Thyroid gland (tissue), 4 donors: ENCODE data around the gene SPRYD7. TPM values are rescaled to one million over a fixed set of nuclear protein-coding genes. Genes with fewer than 3 reads are reported as not detected.
"Not testable (repeated sequence)": the region's sequence is repeated elsewhere in the genome, so short reads cannot be mapped to it uniquely, and the experiment has no call there.

Experiments
- DNase-seq, 2 donors: peaks; one replicate each; pipeline ENCODE4 v3.0.0-alpha.2; 2019
- H3K27ac ChIP-seq, 3 donors: fragments of 200-600 bp; sonication (generic); 1 replicate in 2 of 3; 2 replicates in 1 of 3; pipeline ENCODE4 v1.5.1; 2016 to 2019; ENCODE audit warnings: mild to moderate bottlenecking in 1 of 3, moderate library complexity in 1 of 3
- H3K27me3 ChIP-seq: fragments of 200-600 bp; sonication (generic); one replicate; pipeline ENCODE4 v1.5.1; 2019
- H3K36me3 ChIP-seq, 2 donors: fragments of 200-600 bp; sonication (generic); one replicate each; pipeline ENCODE4 v1.5.1; 2016 to 2019
- H3K4me1 ChIP-seq, 2 donors: fragments of 200-600 bp; sonication (generic); one replicate each; pipeline ENCODE4 v1.5.1; 2017 to 2019
- H3K4me3 ChIP-seq, 3 donors: fragments of 200-600 bp; sonication (generic); replicated peaks in 1 of 3; 1 replicate in 2 of 3; 2 replicates in 1 of 3; pipeline ENCODE4 v1.5.1; 2016; ENCODE audit warnings: mild to moderate bottlenecking in 1 of 3
- H3K9me3 ChIP-seq: fragments of 200-600 bp; sonication (generic); one replicate; pipeline ENCODE4 v1.5.1; 2017
- POLR2A ChIP-seq, 2 donors: fragments of 450-650 bp; IDR thresholded peaks; one replicate each; pipeline ENCODE4 v1.6.1; 2017; ENCODE audit warnings: antibody characterized with exemption in 2 of 2, mild to moderate bottlenecking in 2 of 2, moderate library complexity in 1 of 2
- WGBS, 2 donors: methylation state at CpG; one replicate each; pipeline ENCODE4 v1.1.5; 2017; 5-methylcytosine and 5-hydroxymethylcytosine counted together
- intact Hi-C: fragments of 100-400 bp; cut with DNase I; formaldehyde crosslinking; loops from one replicate; pipeline ENCODE4 v1.15.1; 2023
- total RNA-seq, 4 donors: library from RNA; depleted of rRNA; stranded (reverse); fragments of >200 nt; gene quantifications; one replicate each; pipeline ENCODE4 v1.2.3, GENCODE V29; 2016
- TF ChIP-seq, protein P1 (sequence below), 6 experiments: fragments of 200-600 bp in 3 of 6; fragments of 450-650 bp in 3 of 6; sonication (generic) in 3 of 6; IDR thresholded peaks; one replicate each; pipeline ENCODE4 v1.5.1; 2016 to 2019; ENCODE audit warnings: antibody characterized with exemption in 6 of 6, mild to moderate bottlenecking in 2 of 6, inconsistent platforms in 1 of 6, moderate library complexity in 1 of 6

SPRYD7 gene
- total RNA-seq, 4 donors from 2014 or later: 5.1 to 8.2 (median 5.9) TPM

- intact Hi-C loops: no loop called here
- H3K36me3 ChIP-seq: no peaks in the 10 kb centered on the region
- WGBS, 2 donors: 83 to 85% methylated on average over 3 of the region's 3 CpGs
- TF ChIP-seq, protein P1, sequence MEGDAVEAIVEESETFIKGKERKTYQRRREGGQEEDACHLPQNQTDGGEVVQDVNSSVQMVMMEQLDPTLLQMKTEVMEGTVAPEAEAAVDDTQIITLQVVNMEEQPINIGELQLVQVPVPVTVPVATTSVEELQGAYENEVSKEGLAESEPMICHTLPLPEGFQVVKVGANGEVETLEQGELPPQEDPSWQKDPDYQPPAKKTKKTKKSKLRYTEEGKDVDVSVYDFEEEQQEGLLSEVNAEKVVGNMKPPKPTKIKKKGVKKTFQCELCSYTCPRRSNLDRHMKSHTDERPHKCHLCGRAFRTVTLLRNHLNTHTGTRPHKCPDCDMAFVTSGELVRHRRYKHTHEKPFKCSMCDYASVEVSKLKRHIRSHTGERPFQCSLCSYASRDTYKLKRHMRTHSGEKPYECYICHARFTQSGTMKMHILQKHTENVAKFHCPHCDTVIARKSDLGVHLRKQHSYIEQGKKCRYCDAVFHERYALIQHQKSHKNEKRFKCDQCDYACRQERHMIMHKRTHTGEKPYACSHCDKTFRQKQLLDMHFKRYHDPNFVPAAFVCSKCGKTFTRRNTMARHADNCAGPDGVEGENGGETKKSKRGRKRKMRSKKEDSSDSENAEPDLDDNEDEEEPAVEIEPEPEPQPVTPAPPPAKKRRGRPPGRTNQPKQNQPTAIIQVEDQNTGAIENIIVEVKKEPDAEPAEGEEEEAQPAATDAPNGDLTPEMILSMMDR (IDR thresholded peaks at IDR 0.05): no peak
- no peak for TF ChIP-seq POLR2A (IDR thresholded peaks at IDR 0.05)
- no peak overlapping the region for H3K27ac ChIP-seq
- no peaks in the 10 kb centered on the region for H3K9me3 ChIP-seq
- no peak for DNase-seq
- H3K27me3 ChIP-seq: no peaks in the 10 kb centered on the region
- H3K4me1 ChIP-seq: no peaks in the 10 kb centered on the region
- H3K4me3 ChIP-seq: no peak overlapping the region
Observed at GRCh38 chr13:49956131-49956530, 20.0 kb upstream of the SPRYD7 start.

DNA sequence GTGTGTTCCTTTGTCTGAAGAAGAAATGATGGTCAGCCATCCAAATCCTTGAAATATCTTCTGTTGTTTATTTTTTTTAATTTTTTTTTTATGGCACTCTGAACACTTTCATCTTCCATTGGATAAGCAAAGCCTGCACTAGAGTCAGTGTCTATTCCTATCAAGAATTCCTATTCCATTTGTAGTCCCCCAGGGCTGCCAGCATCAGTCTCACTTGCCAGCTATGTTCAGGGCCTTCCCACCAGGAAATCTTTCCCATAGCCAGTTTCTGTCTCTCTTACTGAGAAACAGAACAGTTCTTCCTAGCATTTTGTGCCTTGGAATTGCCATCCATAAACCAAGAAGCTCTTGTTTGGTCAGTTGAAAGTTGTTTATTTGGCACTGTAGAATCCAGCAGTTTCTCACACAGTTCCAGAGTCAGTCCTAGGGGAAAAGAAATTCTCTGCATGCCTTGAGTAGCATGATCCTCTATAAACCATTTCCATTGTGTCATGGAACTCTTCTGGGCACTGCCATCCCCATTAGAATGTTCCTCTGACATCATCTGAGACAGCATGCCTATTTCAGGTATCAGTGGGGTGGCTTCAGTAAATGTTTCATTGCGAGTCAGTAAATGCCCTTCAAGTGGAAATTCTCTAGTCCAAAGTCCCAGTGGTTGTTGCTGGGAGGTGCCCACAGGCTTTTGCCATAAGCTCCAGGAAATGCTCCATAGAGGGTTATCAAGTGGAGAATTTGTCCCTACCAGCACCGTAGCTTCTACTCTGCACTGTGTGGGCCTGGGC lies 18.7 kb upstream of the SPRYD7 start:
- H3K27me3 ChIP-seq: no peaks in the 10 kb centered on the region
- H3K4me1 ChIP-seq: no peaks in the 10 kb centered on the region
- H3K27ac ChIP-seq: no peak overlapping the region
- intact Hi-C loops: no loop called here
- no peaks in the 10 kb centered on the region for H3K36me3 ChIP-seq
- TF ChIP-seq POLR2A (IDR thresholded peaks at IDR 0.05): no peak
- TF ChIP-seq, protein P1 (IDR thresholded peaks at IDR 0.05): no peak
- 81 to 88% methylated on average over 2 of the region's 2 CpGs for WGBS, 2 donors
- H3K9me3 ChIP-seq: no peaks in the 10 kb centered on the region
- no peak for DNase-seq
- H3K4me3 ChIP-seq: no peak overlapping the region

DNA sequence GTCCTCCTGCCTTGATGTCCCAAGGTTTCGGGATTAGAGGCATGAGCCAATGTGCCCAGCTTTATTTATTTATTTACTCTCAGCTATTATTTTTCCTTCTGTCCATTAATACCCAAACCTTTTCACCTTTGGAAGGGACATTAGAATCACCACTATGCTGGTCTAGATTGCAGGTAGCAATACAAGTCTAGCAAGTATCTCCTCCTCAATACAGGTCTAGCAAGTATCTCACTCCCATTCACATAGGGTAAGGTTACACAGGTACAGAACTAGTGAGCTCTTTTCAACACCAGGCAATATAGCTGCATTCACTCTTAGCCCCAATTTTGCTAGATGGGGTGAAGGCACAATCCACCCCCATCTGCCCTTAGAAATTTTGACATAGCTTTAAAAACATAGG lies 17.4 kb upstream of the SPRYD7 start:
- WGBS, 2 donors: 95 to 100% methylated on average over 1 of the region's 1 CpG
- intact Hi-C loops: no loop called here
- no peaks in the 10 kb centered on the region for H3K9me3 ChIP-seq
- no peak overlapping the region for H3K4me3 ChIP-seq
- TF ChIP-seq POLR2A (IDR thresholded peaks at IDR 0.05): no peak
- TF ChIP-seq, protein P1 (IDR thresholded peaks at IDR 0.05): no peak
- no peak overlapping the region for H3K27ac ChIP-seq
- H3K36me3 ChIP-seq: no peaks in the 10 kb centered on the region
- no peaks in the 10 kb centered on the region for H3K4me1 ChIP-seq
- DNase-seq: no peak
- H3K27me3 ChIP-seq: no peaks in the 10 kb centered on the region

DNA sequence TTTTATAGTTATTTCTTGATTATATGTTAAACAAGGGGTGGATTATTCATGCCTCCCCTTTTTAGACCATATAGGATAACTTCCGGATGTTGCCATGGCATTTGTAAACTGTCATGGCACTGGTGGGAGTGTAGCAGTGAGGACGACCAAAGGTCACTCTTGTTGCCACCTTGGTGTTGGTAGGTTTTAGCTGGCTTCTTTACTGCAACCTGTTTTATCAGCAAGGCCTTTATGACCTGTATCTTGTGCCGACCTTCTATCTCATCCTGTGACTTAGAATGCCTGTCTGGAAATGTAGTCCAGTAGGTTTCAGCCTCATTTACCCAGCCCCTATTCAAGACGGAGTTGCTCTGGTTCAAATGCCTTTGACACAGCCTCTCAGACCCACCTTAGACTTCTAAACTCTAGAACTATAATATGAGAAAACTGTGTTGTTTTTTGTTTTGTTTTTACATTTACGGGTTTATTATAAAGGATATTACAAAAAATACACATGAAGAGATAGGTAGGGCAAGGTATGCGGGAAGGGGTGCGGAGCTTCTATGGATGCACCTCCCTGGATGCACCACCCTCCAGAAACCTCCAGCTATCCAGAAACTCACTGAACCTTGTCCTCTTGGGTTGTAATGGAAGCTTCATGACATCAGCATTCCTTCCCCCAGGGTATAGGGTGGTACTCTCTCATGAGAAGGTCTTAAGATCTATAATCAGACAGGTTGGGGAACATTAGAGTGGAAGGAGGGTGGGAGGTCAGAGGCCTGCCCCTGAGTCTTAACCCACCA lies 15.8 kb upstream of the SPRYD7 start:
- Histone ChIP-seq H3K36me3 (no peaks in the 10 kb centered on the region), H3K27ac (no peak overlapping the region), H3K9me3 (no peaks in the 10 kb centered on the region), H3K4me1 (no peaks in the 10 kb centered on the region), H3K27me3 (no peaks in the 10 kb centered on the region), H3K4me3 (no peak overlapping the region)
- DNase-seq: no peak
- intact Hi-C loops: no loop called here
- 88 to 94% methylated on average over 7 of the region's 7 CpGs for WGBS, 2 donors
- no peak for TF ChIP-seq POLR2A (IDR thresholded peaks at IDR 0.05)
- TF ChIP-seq, protein P1 (IDR thresholded peaks at IDR 0.05): no peak

DNA sequence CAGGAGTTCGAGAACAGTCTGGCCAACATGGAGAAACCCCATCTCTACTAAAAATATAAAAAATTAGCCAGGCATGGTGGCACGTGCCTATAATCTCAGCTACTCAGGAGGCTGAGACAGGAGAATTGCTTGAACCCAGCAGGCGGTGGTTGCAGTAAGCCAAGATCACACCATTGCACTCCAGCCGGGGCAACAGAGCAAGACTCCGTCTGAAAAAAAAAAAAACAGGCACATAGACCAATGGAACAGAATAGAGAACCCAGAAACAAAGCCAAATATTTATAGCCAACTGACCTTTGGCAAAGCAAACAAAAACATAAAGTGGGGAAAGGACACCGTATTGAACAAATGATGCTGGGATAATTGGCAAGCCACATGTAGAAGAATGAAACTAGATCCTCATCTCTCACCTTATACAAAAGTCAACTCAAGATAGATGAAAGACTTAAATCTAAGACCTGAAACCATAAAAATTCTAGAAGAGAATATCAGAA lies 12.7 kb upstream of the SPRYD7 start:
- H3K27me3 ChIP-seq, H3K4me3 ChIP-seq, H3K27ac ChIP-seq, H3K4me1 ChIP-seq, DNase-seq, intact Hi-C loops, H3K36me3 ChIP-seq, H3K9me3 ChIP-seq: not testable (repeated sequence)
- WGBS, 2 donors: 97% methylated on average over 6 of the region's 6 CpGs
